GM12878 (cell line): ENCODE results near the gene RECQL5. TPM values are rescaled to one million over a fixed set of nuclear protein-coding genes. Genes with fewer than 3 reads are reported as not detected.
A peak's percentile ranks its signal among the peaks of the same experiment; 100 is the strongest.

Experiments
- ATAC-seq: fragments of 200-7000 bp; cut with Tn5 transposase; 3 replicates; pipeline ENCODE4 v1.9.1; 2020; ENCODE audit warnings: mild to moderate bottlenecking, moderate library complexity
- BruUV-seq: library from RNA; stranded (reverse); fragments of 400-500 nt; replicated peaks from 2 replicates; lab custom pipeline; 2021; lab: Mats Ljungman, UMichigan
- CTCF ChIA-PET: fragments of 300-600 bp; sonication (Branson Sonifier 250); formaldehyde crosslinking; extraction: SDS; loops from one replicate; lab custom pipeline; 2021; ENCODE audit warnings: inconsistent platforms; lab: Yijun Ruan, JAX
- POLR2A ChIA-PET: fragments of 350-600 bp; formaldehyde crosslinking; extraction: SDS; loops from one replicate; lab custom pipeline; 2021; ENCODE audit warnings: inconsistent platforms; lab: Charles Lee
- RAD21 ChIA-PET: fragments of 300-600 bp; sonication (Branson Sonifier 250); formaldehyde crosslinking; loops from one replicate; lab custom pipeline; 2023; ENCODE audit warnings: antibody characterized with exemption; ENCODE audit not compliant: unreplicated experiment; lab: Charles Lee
- SMC1A ChIA-PET: fragments of 300-600 bp; sonication (Branson Sonifier 250); formaldehyde crosslinking; loops from one replicate; lab custom pipeline; 2023; ENCODE audit not compliant: unreplicated experiment, uncharacterized antibody; lab: Charles Lee
- DNase-seq: peaks from one replicate; pipeline ENCODE4 v3.0.0-alpha.2; 2011; ENCODE audit warnings: low read depth, low spot score
- FAIRE-seq: peaks from 3 replicates; lab custom pipeline; 2011; peaks lifted over from hg19 to GRCh38; lab: Jason Lieb, UNC
- H2AFZ ChIP-seq: 2 replicates; pipeline ENCODE4 v1.6.0; 2011; ENCODE audit warnings: low read depth, low read length, control low read depth; ENCODE audit not compliant: control insufficient read depth
- H3K27ac ChIP-seq: 2 replicates; pipeline ENCODE4 v1.5.1; 2011; ENCODE audit warnings: control low read depth; ENCODE audit not compliant: control insufficient read depth, insufficient read depth
- H3K27me3 ChIP-seq, 2 experiments: replicated peaks in 1 of 2; 2 replicates each; pipeline versions ENCODE4 v1.6.0 to v1.6.1; 2011; ENCODE audit warnings: low read length in 1 of 2; ENCODE audit not compliant: control insufficient read depth in 2 of 2, insufficient read depth in 2 of 2
- H3K36me3 ChIP-seq, 2 experiments: 2 replicates each; pipeline ENCODE4 v1.5.1; 2011; ENCODE audit warnings: low read length in 1 of 2; ENCODE audit not compliant: control insufficient read depth in 2 of 2, insufficient read depth in 2 of 2
- H3K4me1 ChIP-seq: 2 replicates; pipeline ENCODE4 v1.6.1; 2011; ENCODE audit warnings: mild to moderate bottlenecking, low read length, moderate library complexity, mixed read lengths; ENCODE audit not compliant: control insufficient read depth, insufficient read depth
- H3K4me2 ChIP-seq: 2 replicates; pipeline ENCODE4 v1.6.0; 2011; ENCODE audit warnings: control low read depth; ENCODE audit not compliant: control insufficient read depth, insufficient read depth
- H3K4me3 ChIP-seq: fragments of 200-600 bp; sonication (generic); 2 replicates; pipeline ENCODE4 v1.5.1; 2016
- H3K79me2 ChIP-seq: 2 replicates; pipeline ENCODE4 v1.6.0; 2011; ENCODE audit warnings: low read length; ENCODE audit not compliant: control insufficient read depth, insufficient read depth
- H3K9ac ChIP-seq: 2 replicates; pipeline ENCODE4 v1.8.0; 2011; ENCODE audit warnings: low read length, control low read depth, mixed read lengths; ENCODE audit not compliant: control insufficient read depth, insufficient read depth
- H3K9me3 ChIP-seq: replicated peaks from 3 replicates; pipeline ENCODE4 v1.5.1; 2011; ENCODE audit warnings: mild to moderate bottlenecking, low read length; ENCODE audit not compliant: control insufficient read depth, insufficient read depth
- H4K20me1 ChIP-seq: 2 replicates; pipeline ENCODE4 v1.6.0; 2011; ENCODE audit not compliant: control insufficient read depth, insufficient read depth
- BCL11A ChIP-seq: IDR thresholded peaks from 2 replicates; pipeline ENCODE4 v1.6.1; 2011; ENCODE audit warnings: low read depth, low read length
- BMI1 ChIP-seq: fragments of 450-650 bp; IDR thresholded peaks from 2 replicates; pipeline ENCODE4 v1.6.1; 2016; ENCODE audit warnings: mild to moderate bottlenecking, moderate library complexity, borderline replicate concordance
- CHD4 ChIP-seq: fragments of 200-600 bp; sonication (generic); IDR thresholded peaks from 2 replicates; pipeline ENCODE4 v1.6.1; 2016; ENCODE audit warnings: mild to moderate bottlenecking
- ESRRA ChIP-seq: IDR thresholded peaks from 2 replicates; pipeline ENCODE4 v1.6.1; 2012; ENCODE audit warnings: mild to moderate bottlenecking, low read length, improper control_type of control experiment
- GATAD2B ChIP-seq: fragments of 450-650 bp; conservative IDR thresholded peaks from 2 replicates; pipeline ENCODE4 v1.6.1; 2017; ENCODE audit warnings: low read depth, mild to moderate bottlenecking, moderate library complexity
- HDAC2 ChIP-seq: fragments of 200-600 bp; sonication (generic); IDR thresholded peaks from 2 replicates; pipeline ENCODE4 v1.6.1; 2017
- HDGF ChIP-seq: fragments of 450-650 bp; IDR thresholded peaks from 2 replicates; pipeline ENCODE4 v1.6.1; 2016; ENCODE audit warnings: antibody characterized with exemption
- KAT2A ChIP-seq: conservative IDR thresholded peaks from 2 replicates; pipeline ENCODE4 v1.6.1; 2011; ENCODE audit warnings: low read depth, low read length; ENCODE audit not compliant: control insufficient read depth
- MEF2A ChIP-seq: IDR thresholded peaks from 2 replicates; pipeline ENCODE4 v1.6.1; 2011; ENCODE audit warnings: low read depth, mild to moderate bottlenecking, low read length, moderate library complexity; ENCODE audit not compliant: insufficient read depth
- MTA3 ChIP-seq: IDR thresholded peaks from 2 replicates; pipeline ENCODE4 v1.6.1; 2012; ENCODE audit warnings: low read length, inconsistent platforms, borderline replicate concordance
- NR2F1 ChIP-seq: fragments of 450-650 bp; conservative IDR thresholded peaks from 2 replicates; pipeline ENCODE4 v1.6.1; 2017; ENCODE audit warnings: mild to moderate bottlenecking
- NRF1 ChIP-seq: conservative IDR thresholded peaks from 2 replicates; pipeline ENCODE4 v1.6.1; 2011; ENCODE audit warnings: mild to moderate bottlenecking, low read depth, low read length, improper control_type of control experiment
- PAX8 ChIP-seq: fragments of 450-650 bp; IDR thresholded peaks from 2 replicates; pipeline ENCODE4 v1.6.1; 2017; ENCODE audit warnings: mild to moderate bottlenecking, moderate library complexity
- POLR2AphosphoS5 ChIP-seq: IDR thresholded peaks from 2 replicates; pipeline ENCODE4 v1.6.1; 2011; ENCODE audit warnings: mild to moderate bottlenecking, low read length, inconsistent platforms
- POU2F2 ChIP-seq: IDR thresholded peaks from 3 replicates; pipeline ENCODE4 v1.6.1; 2011; ENCODE audit warnings: low read depth, mild to moderate bottlenecking, low read length, borderline replicate concordance
- RUNX3 ChIP-seq: IDR thresholded peaks from 2 replicates; pipeline ENCODE4 v1.6.1; 2012; ENCODE audit warnings: low read length, inconsistent platforms
- SMARCA5 ChIP-seq: fragments of 450-650 bp; IDR thresholded peaks from 2 replicates; pipeline ENCODE4 v1.6.1; 2017; ENCODE audit warnings: mild to moderate bottlenecking
- SREBF1 ChIP-seq: IDR thresholded peaks from 2 replicates; pipeline ENCODE4 v1.6.1; 2012; ENCODE audit warnings: mild to moderate bottlenecking, low read length
- SRF ChIP-seq, 2 experiments: IDR thresholded peaks; 2 replicates each; pipeline ENCODE4 v1.6.1; 2011; ENCODE audit warnings: low read depth in 2 of 2, low read length in 2 of 2, mild to moderate bottlenecking in 1 of 2, moderate library complexity in 1 of 2
- TAF1 ChIP-seq: IDR thresholded peaks from 2 replicates; pipeline ENCODE4 v1.6.1; 2011; ENCODE audit warnings: mild to moderate bottlenecking, low read depth, low read length, borderline replicate concordance
- TARDBP ChIP-seq: IDR thresholded peaks from 2 replicates; pipeline ENCODE4 v1.6.1; 2016; ENCODE audit warnings: borderline replicate concordance
- TBL1XR1 ChIP-seq: IDR thresholded peaks from 2 replicates; pipeline ENCODE4 v1.6.1; 2012; ENCODE audit warnings: low read depth, low read length, improper control_type of control experiment
- TCF3 ChIP-seq: IDR thresholded peaks from 2 replicates; pipeline ENCODE4 v1.6.1; 2012; ENCODE audit warnings: low read depth, mild to moderate bottlenecking, low read length, borderline replicate concordance; ENCODE audit not compliant: insufficient read depth
- WGBS: methylation state at CpG from one replicate; pipeline ENCODE4 v1.1.6; 2016; ENCODE audit warnings: low lambda C conversion rate; ENCODE audit not compliant: insufficient replicate concordance, insufficient coverage; ENCODE audit errors: missing lambda C conversion rate; 5-methylcytosine and 5-hydroxymethylcytosine counted together
- in situ Hi-C: fragments of 300-500 bp; cut with MboI; formaldehyde crosslinking; loops from 9 replicates; pipeline ENCODE4 v1.14.3; 2018; ENCODE audit warnings: mixed read lengths
- intact Hi-C: fragments of 100-400 bp; cut with micrococcal nuclease; formaldehyde crosslinking; loops from one replicate; pipeline ENCODE4 v1.14.2; 2022; ENCODE audit not compliant: unreplicated experiment
- polyA plus RNA-seq, 11 experiments: library from polyadenylated mRNA; depleted of rRNA in 4 of 11; unstranded in 6 of 11; stranded (reverse) in 5 of 11; fragments of >200 nt; fragmentation: Nextera tagmentation in 4 of 11; fragmentation: Illumina TruSeq in 1 of 11; extraction: Ambion mirVana in 4 of 11; extraction: Trizol in 1 of 11; gene quantifications; 1 replicate in 1 of 11; 2 replicates in 10 of 11; pipeline versions ENCODE4 v1.2.1 to v1.2.3, GENCODE V29; 2011 to 2016; ENCODE audit warnings: inconsistent platforms in 2 of 11, missing spikeins in 2 of 11, low read depth in 1 of 11
- total RNA-seq, 4 experiments: library from RNA; depleted of rRNA in 3 of 4; stranded (reverse); fragments of >200 nt in 3 of 4; fragmentation: Illumina TruSeq in 1 of 4; extraction: Trizol in 1 of 4; gene quantifications; 2 replicates each; pipeline versions ENCODE4 v1.2.1 to v1.2.3, GENCODE V29; 2013 to 2021
- TF ChIP-seq, protein P1 (sequence below): IDR thresholded peaks from 2 replicates; pipeline ENCODE4 v1.6.1; 2011; ENCODE audit warnings: low read depth, low read length, improper control_type of control experiment, borderline replicate concordance

The RECQL5 gene
- total and polyA plus RNA-seq, 10 of the 15 experiments (the other 5 are each of a cell fraction or from before 2014, with no cell fraction given) = 3.6 to 30.6 (median 20.1) TPM

GRCh38 chr17:75589012-75589918 is 77.7 kb downstream of the RECQL5 start:
- no peaks in the 10 kb centered on the region for H4K20me1 ChIP-seq
- SMC1A ChIA-PET = interaction anchor here (1.2 kb wide), 1 partner anchor 72 kb away, joined by 5 read pairs; the partner anchor contains the start of gene TSEN54
- H3K27ac ChIP-seq = peak overlapping the region; percentile 33; the same call in 1 of the 2 replicates
- peak overlapping the region; percentile 44; the same call in 1 of the 2 replicates for H3K9ac ChIP-seq
- 4% methylated on average over 48 of the region's 100 CpGs for WGBS
- H3K27me3 ChIP-seq = peaks cover 5 to 9% of the 10 kb centered on the region in 2 experiments
- 0 out of 2 replicates have a peak, but pooled peaks cover 4% of the 10 kb centered on the region for H3K4me1 ChIP-seq
- intact Hi-C loops = loop anchor here (1.0 to 2.0 kb wide), 2 partner anchors 72 to 163 kb away; partner anchors contain the start of gene TSEN54
- DNase-seq (peak; percentile 48), ATAC-seq (peak; percentile 90), FAIRE-seq (peak; percentile 82)
- H2AFZ ChIP-seq = peak overlapping the region; percentile 79
- CTCF ChIA-PET = interaction anchor here (0.8 to 3.7 kb wide), 10 partner anchors 12 to 166 kb away, joined by 3 to 20 read pairs (median 4); partner anchors contain the start of genes RECQL5 and TSEN54
- H3K9me3 ChIP-seq = no peaks in the 10 kb centered on the region
- H3K79me2 ChIP-seq = no peaks in the 10 kb centered on the region
- in situ Hi-C loops = no loop called here
- H3K4me3 ChIP-seq = peak overlapping the region; percentile 69
- POLR2A ChIA-PET = interaction anchor here (1.0 kb wide), 1 partner anchor 72 kb away, joined by 4 read pairs; no protein-coding TSS in a partner anchor
- peak overlapping the region; percentile 88 for H3K4me2 ChIP-seq
- RAD21 ChIA-PET = no interaction called here
- BruUV-seq = no TSS peak
- no peaks in the 10 kb centered on the region for H3K36me3 ChIP-seq
- TF ChIP-seq SMARCA5 = peak; percentile 39; the same call in 1 of the 2 replicates
- no peak for TF ChIP-seq BCL11A
- no peak for TF ChIP-seq MTA3
- peak; percentile 50; the same call in 1 of the 2 replicates for TF ChIP-seq GATAD2B
- TF ChIP-seq PAX8 = no peak
- no peak for TF ChIP-seq TCF3
- TF ChIP-seq SREBF1 = no peak
- TF ChIP-seq ESRRA = no peak
- TF ChIP-seq NRF1 = no peak
- TF ChIP-seq BMI1 = no peak
- no peak for TF ChIP-seq MEF2A
- TF ChIP-seq RUNX3 = 0 out of 2 replicates have a peak, but pooled peaks have one; percentile 11
- TF ChIP-seq TBL1XR1 = no peak
- no peak for TF ChIP-seq CHD4
- no peak for TF ChIP-seq POU2F2
- TF ChIP-seq HDAC2 = no peak
- TF ChIP-seq, protein P1, sequence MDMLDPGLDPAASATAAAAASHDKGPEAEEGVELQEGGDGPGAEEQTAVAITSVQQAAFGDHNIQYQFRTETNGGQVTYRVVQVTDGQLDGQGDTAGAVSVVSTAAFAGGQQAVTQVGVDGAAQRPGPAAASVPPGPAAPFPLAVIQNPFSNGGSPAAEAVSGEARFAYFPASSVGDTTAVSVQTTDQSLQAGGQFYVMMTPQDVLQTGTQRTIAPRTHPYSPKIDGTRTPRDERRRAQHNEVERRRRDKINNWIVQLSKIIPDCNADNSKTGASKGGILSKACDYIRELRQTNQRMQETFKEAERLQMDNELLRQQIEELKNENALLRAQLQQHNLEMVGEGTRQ = no peak
- TF ChIP-seq KAT2A = no peak
- TF ChIP-seq NR2F1 = peak; percentile 15; the same call in 1 of the 2 replicates
- TF ChIP-seq TARDBP = no peak
- no peak for TF ChIP-seq TAF1
- TF ChIP-seq HDGF = peak; percentile 43; the same call in 1 of the 2 replicates
- no peak for TF ChIP-seq SRF (IDR thresholded peaks at IDR 0.05; ENCODE audit: low read depth in 2 of 2, low read length in 2 of 2)
- no peak for TF ChIP-seq POLR2AphosphoS5
